ENCODE results near the gene TM9SF1.

TM9SF1 gene

DNA sequence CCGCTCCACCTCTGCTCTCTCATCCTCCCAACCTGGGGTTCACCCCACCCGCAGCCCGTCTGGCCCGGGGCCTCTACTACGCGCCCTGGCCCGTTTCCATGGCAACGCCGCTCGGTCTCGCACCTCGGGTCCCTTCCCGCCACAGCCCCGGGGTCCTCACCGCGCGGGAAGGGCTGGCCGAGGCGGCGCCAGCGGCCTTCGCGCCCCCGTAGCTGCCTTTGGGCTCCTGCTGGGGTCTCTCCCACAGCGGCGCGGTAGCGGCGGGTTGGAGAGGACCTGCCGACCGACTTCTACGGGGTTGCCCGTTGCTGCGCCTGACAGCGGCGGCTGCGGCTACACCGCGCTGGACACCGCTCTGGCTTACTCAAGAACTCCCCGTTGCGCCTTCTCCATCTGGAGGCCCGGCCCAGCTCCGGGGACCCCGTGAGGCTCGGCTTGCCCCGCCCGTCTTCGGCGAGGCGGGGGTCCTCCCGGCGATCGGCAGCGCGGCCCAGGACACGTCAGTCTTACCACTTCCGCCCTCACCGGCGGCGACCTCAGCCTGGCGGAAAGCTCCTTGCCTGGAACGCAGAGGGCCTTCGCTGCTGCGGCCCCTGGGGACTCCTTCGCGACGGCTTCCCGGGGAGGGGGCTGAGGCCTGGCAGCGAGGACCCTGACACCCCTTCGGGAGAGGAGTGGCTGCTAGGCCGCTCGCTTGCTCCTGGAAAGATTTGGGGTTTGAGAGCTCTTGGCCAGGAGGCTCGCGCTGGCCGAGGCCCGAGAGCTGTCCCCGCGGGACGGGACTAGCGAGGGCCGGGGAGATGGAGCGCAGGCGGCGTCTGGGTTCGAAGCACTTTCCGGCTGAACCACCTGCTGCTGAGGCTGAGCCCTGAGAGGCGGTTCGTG is at the start of gene TM9SF1:
Gene TM9SF1 (minus strand): TSS at position 256 of the 885 bp plus-strand sequence. CDS start 422 bp downstream, outside the sequence.
- DNase-seq (ENCODE audit: low read depth) = peak; percentile 47

- DNase-seq (ENCODE audit: low read depth) = no peak
These were observed 48.1 kb upstream of the TM9SF1 start for GRCh38 chr14:24243336-24243836.

- peak; percentile 68 for DNase-seq (ENCODE audit: low read depth)
These were observed 46.7 kb upstream of the TM9SF1 start for GRCh38 chr14:24241829-24242443.

DNA sequence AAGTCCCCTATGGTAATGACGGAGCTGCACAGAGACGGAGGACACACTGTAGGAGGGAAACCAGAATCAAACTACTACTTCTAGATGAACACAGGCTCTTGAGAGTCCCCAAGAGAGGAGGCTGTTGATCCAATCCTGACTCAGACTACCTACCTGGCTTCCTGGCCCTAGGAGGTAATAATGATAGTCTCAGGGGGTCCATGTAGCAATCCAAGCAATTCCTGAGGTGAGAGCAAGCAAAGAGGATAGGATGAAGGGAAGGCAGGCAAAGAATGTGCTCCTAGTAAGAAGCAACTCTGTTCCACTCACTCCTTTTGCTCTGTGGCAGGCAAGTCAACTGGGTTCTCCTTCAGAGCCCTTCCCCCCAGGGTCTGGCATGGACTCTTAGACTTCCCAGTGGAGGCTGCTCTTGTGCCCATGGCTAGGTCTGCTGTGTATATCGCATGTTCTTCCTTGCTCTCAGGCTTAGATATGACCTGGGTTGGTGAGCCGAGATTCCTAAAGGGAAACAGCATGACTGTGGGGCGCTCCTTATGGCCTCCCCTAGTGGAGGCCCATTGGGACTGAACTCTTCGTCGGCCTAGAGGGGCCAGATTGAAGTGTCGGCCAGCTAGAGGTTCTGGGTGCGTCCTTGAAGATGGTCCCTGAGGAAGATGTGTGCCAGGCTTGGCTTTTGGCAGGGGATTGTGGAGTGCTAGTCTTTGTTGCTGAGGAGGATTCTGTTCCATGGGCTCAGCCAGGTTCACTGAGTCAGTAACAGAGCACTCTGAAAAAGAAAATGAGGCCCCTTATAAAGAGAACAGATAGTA is 45.1 kb upstream of the TM9SF1 start:
- DNase-seq (ENCODE audit: low read depth) = no peak

- DNase-seq (ENCODE audit: low read depth) = no peak
These were observed 43.3 kb upstream of the TM9SF1 start for GRCh38 chr14:24238527-24239037.

DNA sequence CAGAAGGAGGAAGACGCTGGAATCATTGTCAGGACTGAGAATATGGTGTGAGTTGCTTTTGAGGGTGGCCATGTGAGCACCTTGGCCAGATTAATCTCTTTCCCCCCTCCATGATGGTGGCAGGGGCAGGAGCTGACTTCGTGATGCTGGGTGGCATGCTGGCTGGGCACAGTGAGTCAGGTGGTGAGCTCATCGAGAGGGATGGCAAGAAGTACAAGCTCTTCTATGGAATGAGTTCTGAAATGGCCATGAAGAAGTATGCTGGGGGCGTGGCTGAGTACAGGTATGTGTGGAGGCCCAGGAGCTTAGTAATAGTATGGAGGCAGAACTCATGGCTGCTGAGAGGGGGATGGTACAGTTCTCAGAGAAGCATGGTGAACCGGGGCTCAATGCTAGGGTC is 42.9 kb upstream of the TM9SF1 start:
- DNase-seq (ENCODE audit: low read depth) = no peak

GRCh38 chr14:24237463-24237955 is 42.3 kb upstream of the TM9SF1 start:
- DNase-seq (ENCODE audit: low read depth) = no peak

- no peak for DNase-seq (ENCODE audit: low read depth)
These were observed 41.6 kb upstream of the TM9SF1 start for GRCh38 chr14:24236689-24237462.

- no peak for DNase-seq (ENCODE audit: low read depth)
These were observed 40.8 kb upstream of the TM9SF1 start for GRCh38 chr14:24235804-24236688.

DNA sequence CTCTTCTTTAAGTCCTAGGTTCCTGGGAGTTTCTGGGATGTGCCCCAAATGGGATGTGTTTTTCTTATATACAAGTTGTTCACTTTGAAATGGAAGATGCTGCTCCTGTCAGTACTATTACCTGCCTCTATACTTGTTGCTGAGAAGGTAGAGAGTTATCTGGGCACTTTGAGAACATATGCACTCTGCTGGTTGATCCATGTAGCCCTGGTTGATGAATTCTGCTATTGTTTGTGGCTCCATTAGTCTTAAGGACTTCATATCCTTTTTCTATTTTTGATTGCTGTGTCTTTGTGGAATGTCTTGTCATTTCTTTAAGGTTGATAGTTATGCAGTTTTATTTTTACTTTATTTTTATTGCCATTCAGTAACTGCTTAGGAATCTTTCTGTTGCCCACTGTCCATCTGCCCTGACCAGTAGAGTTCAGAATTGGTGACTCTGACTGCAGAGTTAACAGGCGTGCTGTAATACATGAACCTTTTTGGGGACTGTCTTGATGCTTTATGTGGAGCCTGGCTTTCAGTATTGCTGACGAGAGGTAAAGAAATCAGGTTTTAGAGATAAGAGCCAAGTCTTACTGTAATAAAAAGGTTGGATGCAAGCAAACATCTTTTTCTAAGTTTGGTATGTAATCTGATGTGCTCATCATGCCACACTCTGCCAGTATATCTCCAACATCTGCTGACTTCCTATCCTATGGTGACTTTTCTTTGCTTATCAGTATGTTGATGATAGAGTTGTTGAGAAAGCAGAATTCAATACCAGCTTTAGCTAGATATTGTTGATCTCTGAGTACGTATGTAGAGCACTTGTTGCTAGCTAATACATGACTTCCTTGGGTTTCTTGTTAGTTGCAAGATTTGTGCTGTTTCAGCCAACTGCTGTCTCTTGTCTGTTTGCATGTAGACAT is 39.1 kb upstream of the TM9SF1 start:
- no peak for DNase-seq (ENCODE audit: low read depth)

GRCh38 chr14:24233538-24233866 is 38.3 kb upstream of the TM9SF1 start:
- no peak for DNase-seq (ENCODE audit: low read depth)

DNA sequence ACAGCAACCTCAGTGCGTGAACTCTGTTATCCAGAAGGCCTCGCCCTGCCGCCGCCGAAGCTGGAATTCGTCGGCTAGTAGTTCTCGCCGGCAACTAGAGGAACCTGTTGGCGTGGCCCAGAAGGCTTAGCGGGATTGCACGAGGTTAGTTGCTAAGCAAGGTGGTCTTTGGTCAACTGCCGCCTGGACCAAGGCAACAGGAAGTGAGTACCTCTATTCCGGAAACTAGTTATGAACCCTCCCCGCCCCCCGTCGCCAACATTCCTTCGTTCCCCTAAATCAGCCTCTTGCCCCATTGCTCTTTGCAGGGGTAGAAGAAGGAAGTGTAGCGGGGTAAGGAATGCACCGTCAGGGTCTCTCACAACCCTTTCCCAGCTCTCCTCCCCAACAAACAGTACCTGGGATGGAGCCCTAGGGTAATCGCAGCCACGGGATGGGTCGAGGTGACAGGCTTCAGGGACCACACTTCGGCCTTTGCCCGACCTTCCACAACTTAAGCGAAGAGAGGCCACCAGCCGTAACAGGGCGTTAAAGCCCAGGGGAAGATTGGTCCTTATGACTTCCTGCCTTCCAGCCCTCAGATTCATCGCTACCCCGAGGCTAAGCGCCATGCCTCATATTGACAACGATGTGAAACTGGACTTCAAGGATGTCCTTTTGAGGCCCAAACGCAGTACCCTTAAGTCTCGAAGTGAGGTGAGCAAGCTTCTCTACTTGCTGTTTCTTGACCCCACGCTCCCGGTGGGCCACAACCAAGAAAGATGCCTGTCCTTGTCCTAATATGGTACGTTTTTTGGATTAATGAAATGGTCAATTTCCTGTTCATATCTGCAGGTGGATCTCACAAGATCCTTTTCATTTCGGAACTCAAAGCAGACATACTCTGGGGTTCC is 37.6 kb upstream of the TM9SF1 start, which contains the start of gene GMPR2:
Gene GMPR2 (plus strand): TSS at position 285 of the 893 bp plus-strand sequence. CDS start 325 bp downstream, at position 610.
- no peak for DNase-seq (ENCODE audit: low read depth)

DNA sequence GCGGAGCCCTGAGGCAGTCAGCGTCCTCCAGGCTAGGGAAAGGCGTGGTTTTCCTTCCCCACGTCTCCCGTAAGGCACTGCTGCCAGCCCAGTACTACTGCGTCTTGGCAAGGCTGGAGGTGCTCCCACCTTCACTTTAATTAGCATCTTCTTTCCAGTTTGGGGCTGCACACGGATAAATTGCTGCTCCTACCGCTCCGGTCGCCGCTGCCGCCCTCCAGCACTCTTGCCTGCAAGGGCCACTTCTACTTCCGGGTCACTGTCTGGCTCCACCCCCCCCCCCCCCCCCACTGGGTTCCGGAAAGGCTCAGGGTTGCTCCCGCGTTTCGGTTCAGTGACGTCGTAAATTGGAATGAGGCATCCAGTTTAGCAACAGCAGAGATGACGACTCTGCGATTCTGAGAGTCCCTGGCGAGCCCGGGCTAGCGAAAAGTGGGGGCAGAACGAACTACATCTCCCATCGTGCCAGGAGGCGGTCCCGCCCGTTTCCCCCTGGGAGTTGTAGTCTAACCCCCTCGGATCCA is 36.9 kb upstream of the TM9SF1 start, which contains the start of gene NEDD8:
Gene NEDD8 (minus strand): TSS at position 247 of the 524 bp plus-strand sequence. CDS start 100 bp downstream, at position 147.
- DNase-seq (ENCODE audit: low read depth) = peak; percentile 75

GRCh38 chr14:24231263-24232120 is 36.3 kb upstream of the TM9SF1 start:
- no peak for DNase-seq (ENCODE audit: low read depth)

- DNase-seq (ENCODE audit: low read depth) = no peak
These were observed 33.7 kb upstream of the TM9SF1 start for GRCh38 chr14:24228902-24229301.

GRCh38 chr14:24226473-24226872 is 31.2 kb upstream of the TM9SF1 start:
- no peak for DNase-seq (ENCODE audit: low read depth)
